ENCODE results near the gene QKI. TPM values are rescaled to one million over a fixed set of nuclear protein-coding genes. Genes with fewer than 3 reads are reported as not detected.

QKI gene
- total and polyA plus RNA-seq, 2 donors (not counting 1 experiment from before 2014, with no cell fraction given): 129 to 224 TPM

- peak; percentile 22 to 45 for DNase-seq (ENCODE audit: low read depth in 2 of 2)
- Histone ChIP-seq H3K9ac (ENCODE audit: insufficient read depth, low read length) (no peak overlapping the region), H2AFZ (ENCODE audit: low read length) (no peak overlapping the region), H3K79me2 (ENCODE audit: control insufficient read depth, insufficient read depth, low read length) (no peaks in the 10 kb centered on the region), H4K20me1 (ENCODE audit: control insufficient read depth, extremely low read depth, insufficient read depth, low read length) (no peaks in the 10 kb centered on the region), H3K4me2 (ENCODE audit: extremely low read depth, insufficient read depth, low read length) (no peak overlapping the region), H3K27me3 (ENCODE audit: control insufficient read depth, insufficient read depth, low read length) (no peaks in the 10 kb centered on the region), H3K27ac (ENCODE audit: insufficient read depth, low read length) (no peak overlapping the region), H3K36me3 (ENCODE audit: control insufficient read depth, insufficient read depth, low read length) (no peaks in the 10 kb centered on the region), H3K9me3 (ENCODE audit: control insufficient read depth, insufficient read depth, low read depth, low read length) (no peaks in the 10 kb centered on the region), H3K4me3 (replicated peaks in 1 of 4; ENCODE audit: control extremely low read depth in 1 of 4, insufficient read depth in 1 of 4, low read depth in 3 of 4, low read length in 4 of 4) (no peak overlapping the region), H3K4me1 (ENCODE audit: control insufficient read depth, extremely low read depth, insufficient read depth, low read length) (no peaks in the 10 kb centered on the region)
- TF ChIP-seq EZH2 (IDR thresholded peaks at IDR 0.05; ENCODE audit: low read length, missing control alignments) (no peak), CTCF (conservative IDR thresholded peaks at IDR 0.05 in 1 of 2, IDR thresholded peaks at IDR 0.05 in 1 of 2; ENCODE audit: low read depth in 1 of 2, low read length in 2 of 2) (no peak)
Measured at GRCh38 chr6:163579880-163580295, 165.4 kb downstream of the QKI start.

- no peaks in the 10 kb centered on the region for H3K4me1 ChIP-seq (ENCODE audit: control insufficient read depth, extremely low read depth, insufficient read depth, low read length)
- no peaks in the 10 kb centered on the region for H3K79me2 ChIP-seq (ENCODE audit: control insufficient read depth, insufficient read depth, low read length)
- no peaks in the 10 kb centered on the region for H4K20me1 ChIP-seq (ENCODE audit: control insufficient read depth, extremely low read depth, insufficient read depth, low read length)
- H3K36me3 ChIP-seq (ENCODE audit: control insufficient read depth, insufficient read depth, low read length): no peaks in the 10 kb centered on the region
- H3K9me3 ChIP-seq (ENCODE audit: control insufficient read depth, insufficient read depth, low read depth, low read length): no peaks in the 10 kb centered on the region
- no peaks in the 10 kb centered on the region for H3K27me3 ChIP-seq (ENCODE audit: control insufficient read depth, insufficient read depth, low read length)
- H3K27ac ChIP-seq (ENCODE audit: insufficient read depth, low read length): no peak overlapping the region
- H3K4me2 ChIP-seq (ENCODE audit: extremely low read depth, insufficient read depth, low read length): no peak overlapping the region
- TF ChIP-seq EZH2 (IDR thresholded peaks at IDR 0.05; ENCODE audit: low read length, missing control alignments) (no peak), CTCF (conservative IDR thresholded peaks at IDR 0.05 in 1 of 2, IDR thresholded peaks at IDR 0.05 in 1 of 2; ENCODE audit: low read depth in 1 of 2, low read length in 2 of 2) (no peak)
- H3K4me3 ChIP-seq (replicated peaks in 1 of 4; ENCODE audit: control extremely low read depth in 1 of 4, insufficient read depth in 1 of 4, low read depth in 3 of 4, low read length in 4 of 4): no peak overlapping the region
- DNase-seq (ENCODE audit: low read depth in 2 of 2): no peak
- H2AFZ ChIP-seq (ENCODE audit: low read length): no peak overlapping the region
- no peak overlapping the region for H3K9ac ChIP-seq (ENCODE audit: insufficient read depth, low read length)
Measured at GRCh38 chr6:163580311-163581030, 166.0 kb downstream of the QKI start.

DNA sequence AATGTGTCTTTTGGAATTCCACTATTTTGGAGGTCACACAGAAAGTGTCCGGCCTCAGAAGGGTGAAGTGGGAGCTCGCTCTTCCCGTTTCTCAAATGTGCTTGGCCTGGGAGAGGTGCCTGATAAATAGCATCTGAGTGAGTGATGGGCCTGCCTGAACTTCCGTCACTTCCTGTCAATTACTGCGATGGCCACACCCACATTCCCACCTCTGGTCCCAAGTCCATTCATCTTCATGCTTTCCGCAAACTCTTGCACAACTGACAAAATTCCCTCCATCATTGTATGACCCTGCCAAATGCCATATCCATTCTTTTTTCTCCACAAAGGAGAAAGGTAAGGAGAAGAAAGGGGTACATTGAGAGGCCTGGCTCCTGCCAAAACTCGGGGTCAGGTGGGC lies 169.0 kb downstream of the QKI start:
- H3K9me3 ChIP-seq (ENCODE audit: control insufficient read depth, insufficient read depth, low read depth, low read length): no peaks in the 10 kb centered on the region
- no peak overlapping the region for H2AFZ ChIP-seq (ENCODE audit: low read length)
- H3K79me2 ChIP-seq (ENCODE audit: control insufficient read depth, insufficient read depth, low read length): no peaks in the 10 kb centered on the region
- no peak for TF ChIP-seq EZH2 (IDR thresholded peaks at IDR 0.05; ENCODE audit: low read length, missing control alignments)
- TF ChIP-seq CTCF (conservative IDR thresholded peaks at IDR 0.05 in 1 of 2, IDR thresholded peaks at IDR 0.05 in 1 of 2; ENCODE audit: low read depth in 1 of 2, low read length in 2 of 2): no peak
- H3K4me1 ChIP-seq (ENCODE audit: control insufficient read depth, extremely low read depth, insufficient read depth, low read length): no peaks in the 10 kb centered on the region
- peak in 1 of 2 donors; percentile 25 for DNase-seq (ENCODE audit: low read depth in 2 of 2)
- no peak overlapping the region for H3K9ac ChIP-seq (ENCODE audit: insufficient read depth, low read length)
- no peaks in the 10 kb centered on the region for H3K27me3 ChIP-seq (ENCODE audit: control insufficient read depth, insufficient read depth, low read length)
- no peak overlapping the region for H3K4me2 ChIP-seq (ENCODE audit: extremely low read depth, insufficient read depth, low read length)
- no peak overlapping the region for H3K4me3 ChIP-seq (replicated peaks in 1 of 4; ENCODE audit: control extremely low read depth in 1 of 4, insufficient read depth in 1 of 4, low read depth in 3 of 4, low read length in 4 of 4)
- no peaks in the 10 kb centered on the region for H3K36me3 ChIP-seq (ENCODE audit: control insufficient read depth, insufficient read depth, low read length)
- H4K20me1 ChIP-seq (ENCODE audit: control insufficient read depth, extremely low read depth, insufficient read depth, low read length): no peaks in the 10 kb centered on the region
- H3K27ac ChIP-seq (ENCODE audit: insufficient read depth, low read length): no peak overlapping the region
